GM19463 (cell line): ENCODE data around the gene TSC1.

Experiments used
- ATAC-seq: cut with Tn5 transposase; IDR thresholded peaks from one replicate; pipeline ENCODE4 v1.9.1; 2021; ENCODE audit warnings: mild to moderate bottlenecking, moderate library complexity; ENCODE audit not compliant: unreplicated experiment

Gene TSC1

GRCh38 chr9:132894862-132895835 lies 49.3 kb downstream of the TSC1 start:
- ATAC-seq: no peak

DNA sequence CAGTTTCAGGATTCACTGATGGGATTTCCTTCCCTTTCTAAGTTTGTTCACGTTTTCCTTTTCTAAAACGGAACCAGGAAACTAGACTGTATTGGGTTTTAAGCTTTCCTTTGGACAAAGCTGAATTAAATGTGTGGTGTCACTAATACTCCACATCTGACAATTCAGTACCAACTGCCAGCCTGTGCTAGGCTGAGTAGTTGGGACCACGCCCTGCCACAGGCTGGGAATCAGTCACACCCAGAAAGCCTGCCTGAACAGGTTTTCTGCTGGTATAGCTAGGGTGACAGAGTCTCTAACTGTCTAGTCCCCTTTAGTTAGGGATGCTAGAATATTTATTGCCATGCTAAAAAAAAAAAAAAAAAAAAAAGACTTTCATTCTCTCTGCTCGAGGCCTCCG lies 50.1 kb downstream of the TSC1 start:
- no peak for ATAC-seq

- no peak for ATAC-seq
These were observed 52.0 kb downstream of the TSC1 start for GRCh38 chr9:132892400-132892799.

- ATAC-seq: no peak
These were observed 56.3 kb downstream of the TSC1 start for GRCh38 chr9:132888151-132888550.

GRCh38 chr9:132887181-132888120 lies 57.0 kb downstream of the TSC1 start:
- ATAC-seq: no peak

DNA sequence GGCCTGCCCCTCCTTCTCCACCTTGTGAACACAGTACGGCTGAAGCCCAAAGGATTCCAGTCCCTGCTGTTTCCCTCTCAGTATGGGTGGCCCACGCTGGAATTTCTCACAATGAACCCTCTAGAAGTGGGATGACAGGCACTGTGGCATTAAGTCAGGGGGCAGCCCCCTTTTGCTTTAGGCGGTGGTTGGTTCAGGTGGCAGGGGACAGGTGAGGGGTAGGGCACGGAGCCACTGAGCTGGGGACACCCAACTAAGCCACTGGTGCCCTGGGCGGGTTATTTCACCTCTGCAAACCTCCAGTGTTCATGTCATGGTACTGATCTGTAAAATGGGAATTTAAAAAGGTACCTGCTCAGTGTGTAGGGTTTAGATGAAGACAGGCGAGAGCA lies 58.1 kb downstream of the TSC1 start:
- no peak for ATAC-seq

GRCh38 chr9:132885720-132886333 lies 58.6 kb downstream of the TSC1 start:
- no peak for ATAC-seq

DNA sequence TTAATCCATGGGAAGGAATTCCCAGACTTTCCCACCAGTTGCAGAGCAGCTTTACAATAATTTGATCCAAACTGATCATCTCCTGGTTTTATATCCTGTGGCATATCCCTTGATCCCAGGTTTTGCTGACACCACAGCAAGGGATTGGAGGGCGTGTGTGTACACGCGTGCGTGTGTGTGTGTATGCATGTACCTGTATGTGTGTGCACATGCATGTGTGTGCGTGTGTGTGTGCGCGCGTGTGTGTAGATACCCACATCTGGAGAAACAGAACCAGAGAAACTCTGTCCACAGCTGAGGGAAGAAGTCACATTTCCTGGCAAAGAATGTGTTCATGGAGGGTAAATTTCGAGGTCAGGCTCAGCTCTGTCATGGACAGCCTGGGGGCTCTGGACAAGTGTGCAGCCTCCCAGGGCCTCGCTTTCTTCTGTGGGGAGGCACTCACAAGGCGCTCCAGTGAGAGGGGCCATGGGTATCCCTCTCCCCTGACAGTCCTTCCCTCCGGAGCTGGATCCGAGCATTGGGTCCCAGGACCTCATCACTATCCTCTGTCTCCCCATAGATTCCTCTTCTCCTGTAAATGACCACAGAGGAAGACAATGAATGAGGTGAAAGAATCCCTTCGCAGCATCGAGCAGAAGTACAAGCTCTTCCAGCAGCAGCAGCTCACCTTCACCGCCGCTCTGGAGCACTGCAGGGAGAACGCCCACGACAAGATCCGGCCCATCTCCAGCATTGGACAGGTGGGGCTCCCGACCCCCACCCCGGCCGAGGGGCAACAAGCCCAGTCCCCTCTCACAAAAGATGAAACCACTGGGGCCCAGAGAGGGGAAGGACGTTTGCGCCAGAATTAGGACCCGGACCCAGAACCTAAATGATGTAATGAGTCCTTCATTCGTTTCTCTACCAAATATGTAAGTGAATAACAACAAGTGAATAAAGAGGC lies 60.8 kb downstream of the TSC1 start:
- ATAC-seq: no peak

DNA sequence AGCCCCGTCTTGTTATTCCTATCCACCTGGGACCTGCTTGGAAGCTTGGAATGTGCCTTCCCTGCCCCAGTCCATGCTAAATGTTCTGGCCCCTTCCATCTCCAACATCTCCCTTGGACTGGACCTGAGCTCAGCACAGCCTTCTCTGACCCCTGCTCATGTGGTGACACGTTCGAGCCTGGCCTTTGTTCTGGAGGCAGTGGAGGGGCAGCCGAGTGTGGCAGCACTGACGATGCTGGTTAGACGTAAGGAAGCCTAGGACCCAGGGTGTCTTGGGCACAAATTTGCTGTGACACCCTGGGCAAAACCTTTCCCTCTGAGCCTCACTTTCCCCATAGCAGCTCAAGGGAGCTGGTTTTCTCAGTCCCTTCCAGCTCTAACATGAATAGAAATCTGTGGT lies 61.8 kb downstream of the TSC1 start:
- no peak for ATAC-seq

DNA sequence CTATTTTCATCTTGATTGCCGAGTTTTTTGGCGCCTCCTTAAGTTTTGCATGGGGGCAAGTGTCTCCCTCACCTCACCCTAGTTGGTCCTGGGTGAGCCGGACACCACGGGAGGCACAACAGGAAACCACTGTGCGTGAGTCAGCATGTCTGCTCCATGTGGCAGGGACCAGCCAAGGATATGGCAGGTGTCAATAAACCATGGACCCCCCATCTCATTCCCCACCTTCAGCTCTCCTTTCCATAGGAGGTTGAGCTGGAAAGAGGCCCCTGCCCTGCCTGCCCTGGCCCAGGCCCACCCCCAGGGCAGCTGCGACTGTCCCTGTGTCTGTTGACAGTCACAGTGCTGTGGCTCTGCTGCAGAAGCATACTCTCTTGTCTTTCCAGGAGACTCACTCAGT lies 62.6 kb downstream of the TSC1 start:
- no peak for ATAC-seq

GRCh38 chr9:132880324-132880661 lies 64.1 kb downstream of the TSC1 start:
- no peak for ATAC-seq

GRCh38 chr9:132879457-132880323 lies 64.7 kb downstream of the TSC1 start:
- ATAC-seq: no peak

- ATAC-seq: no peak
These were observed 65.5 kb downstream of the TSC1 start, which contains the start of gene SPACA9 for GRCh38 chr9:132878695-132879456. SPACA9 (plus strand) TSS chr9:132878898; CDS start chr9:132883948, 5,050 bp downstream.

GRCh38 chr9:132877824-132878694 lies 66.4 kb downstream of the TSC1 start, which contains the start of gene AK8:
AK8 (minus strand) TSS chr9:132878284; CDS start chr9:132878255, 29 bp downstream.
- peak; percentile 70 for ATAC-seq

GRCh38 chr9:132877458-132877823 lies 67.0 kb downstream of the TSC1 start:
- ATAC-seq: no peak

- no peak for ATAC-seq
These were observed 67.6 kb downstream of the TSC1 start for GRCh38 chr9:132876849-132877248.

DNA sequence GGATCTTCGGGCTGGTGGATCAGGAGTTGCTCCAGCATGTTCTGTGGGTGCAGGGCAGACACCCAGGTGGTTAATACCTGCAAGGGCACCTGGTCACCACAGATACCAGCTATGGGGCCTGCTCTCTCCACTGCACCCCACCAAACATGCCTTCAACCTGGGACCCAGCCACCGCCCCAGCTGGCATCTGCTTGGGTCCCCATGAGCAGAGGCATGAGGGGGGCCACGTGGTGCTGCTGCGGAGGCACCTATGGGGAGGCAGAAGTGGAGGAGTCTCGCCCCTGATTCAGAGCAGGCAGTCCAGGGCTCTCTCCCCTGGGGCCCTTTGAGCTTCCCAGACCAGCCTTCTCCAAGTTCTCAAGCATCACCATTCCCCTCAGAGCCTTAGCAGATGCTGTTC lies 69.3 kb downstream of the TSC1 start:
- no peak for ATAC-seq
